GM12878 (cell line): ENCODE data around the gene TGIF2. TPM values are rescaled to one million over a fixed set of nuclear protein-coding genes. Genes with fewer than 3 reads are reported as not detected.
"Not testable (repeated sequence)": the region's sequence is repeated elsewhere in the genome, so short reads cannot be mapped to it uniquely, and the experiment has no call there.

Experiments
- ATAC-seq: fragments of 200-7000 bp; cut with Tn5 transposase; 3 replicates; pipeline ENCODE4 v1.9.1; 2020; ENCODE audit warnings: mild to moderate bottlenecking, moderate library complexity
- BruUV-seq: library from RNA; stranded (reverse); fragments of 400-500 nt; replicated peaks from 2 replicates; lab custom pipeline; 2021; lab: Mats Ljungman, UMichigan
- CTCF ChIA-PET: fragments of 300-600 bp; sonication (Branson Sonifier 250); formaldehyde crosslinking; extraction: SDS; loops from one replicate; lab custom pipeline; 2021; ENCODE audit warnings: inconsistent platforms; lab: Yijun Ruan, JAX
- POLR2A ChIA-PET: fragments of 350-600 bp; formaldehyde crosslinking; extraction: SDS; loops from one replicate; lab custom pipeline; 2021; ENCODE audit warnings: inconsistent platforms; lab: Charles Lee
- RAD21 ChIA-PET: fragments of 300-600 bp; sonication (Branson Sonifier 250); formaldehyde crosslinking; loops from one replicate; lab custom pipeline; 2023; ENCODE audit warnings: antibody characterized with exemption; ENCODE audit not compliant: unreplicated experiment; lab: Charles Lee
- SMC1A ChIA-PET: fragments of 300-600 bp; sonication (Branson Sonifier 250); formaldehyde crosslinking; loops from one replicate; lab custom pipeline; 2023; ENCODE audit not compliant: unreplicated experiment, uncharacterized antibody; lab: Charles Lee
- DNase-seq: peaks from one replicate; pipeline ENCODE4 v3.0.0-alpha.2; 2011; ENCODE audit warnings: low read depth, low spot score
- FAIRE-seq: peaks from 3 replicates; lab custom pipeline; 2011; peaks lifted over from hg19 to GRCh38; lab: Jason Lieb, UNC
- H2AFZ ChIP-seq: 2 replicates; pipeline ENCODE4 v1.6.0; 2011; ENCODE audit warnings: low read depth, low read length, control low read depth; ENCODE audit not compliant: control insufficient read depth
- H3K27ac ChIP-seq: 2 replicates; pipeline ENCODE4 v1.5.1; 2011; ENCODE audit warnings: control low read depth; ENCODE audit not compliant: control insufficient read depth, insufficient read depth
- H3K27me3 ChIP-seq, 2 experiments: replicated peaks in 1 of 2; 2 replicates each; pipeline versions ENCODE4 v1.6.0 to v1.6.1; 2011; ENCODE audit warnings: low read length in 1 of 2; ENCODE audit not compliant: control insufficient read depth in 2 of 2, insufficient read depth in 2 of 2
- H3K36me3 ChIP-seq, 2 experiments: 2 replicates each; pipeline ENCODE4 v1.5.1; 2011; ENCODE audit warnings: low read length in 1 of 2; ENCODE audit not compliant: control insufficient read depth in 2 of 2, insufficient read depth in 2 of 2
- H3K4me1 ChIP-seq: 2 replicates; pipeline ENCODE4 v1.6.1; 2011; ENCODE audit warnings: mild to moderate bottlenecking, low read length, moderate library complexity, mixed read lengths; ENCODE audit not compliant: control insufficient read depth, insufficient read depth
- H3K4me2 ChIP-seq: 2 replicates; pipeline ENCODE4 v1.6.0; 2011; ENCODE audit warnings: control low read depth; ENCODE audit not compliant: control insufficient read depth, insufficient read depth
- H3K4me3 ChIP-seq: fragments of 200-600 bp; sonication (generic); 2 replicates; pipeline ENCODE4 v1.5.1; 2016
- H3K79me2 ChIP-seq: 2 replicates; pipeline ENCODE4 v1.6.0; 2011; ENCODE audit warnings: low read length; ENCODE audit not compliant: control insufficient read depth, insufficient read depth
- H3K9ac ChIP-seq: 2 replicates; pipeline ENCODE4 v1.8.0; 2011; ENCODE audit warnings: low read length, control low read depth, mixed read lengths; ENCODE audit not compliant: control insufficient read depth, insufficient read depth
- H3K9me3 ChIP-seq: replicated peaks from 3 replicates; pipeline ENCODE4 v1.5.1; 2011; ENCODE audit warnings: mild to moderate bottlenecking, low read length; ENCODE audit not compliant: control insufficient read depth, insufficient read depth
- H4K20me1 ChIP-seq: 2 replicates; pipeline ENCODE4 v1.6.0; 2011; ENCODE audit not compliant: control insufficient read depth, insufficient read depth
- ATF3 ChIP-seq: IDR thresholded peaks from 2 replicates; pipeline ENCODE4 v1.6.1; 2011; ENCODE audit warnings: low read depth, mild to moderate bottlenecking, low read length, moderate library complexity, borderline replicate concordance; ENCODE audit errors: extremely low read depth
- BCL3 ChIP-seq: IDR thresholded peaks from 2 replicates; pipeline ENCODE4 v1.6.1; 2011; ENCODE audit warnings: borderline replicate concordance, low read depth, mild to moderate bottlenecking, moderate library complexity, low read length; ENCODE audit not compliant: insufficient read depth, poor library complexity, severe bottlenecking
- CEBPB ChIP-seq, 2 experiments: fragments of 150-350 bp in 1 of 2; IDR thresholded peaks; 2 replicates each; pipeline ENCODE4 v1.6.1; 2012 to 2014; ENCODE audit warnings: low read depth in 2 of 2, low read length in 2 of 2, borderline replicate concordance in 1 of 2, inconsistent platforms in 1 of 2
- EGR1 ChIP-seq, 2 experiments: IDR thresholded peaks; 1 replicate in 1 of 2; 2 replicates in 1 of 2; pipeline ENCODE4 v1.6.1; 2011 to 2012; ENCODE audit warnings: low read depth in 2 of 2, low read length in 2 of 2, borderline replicate concordance in 1 of 2, mild to moderate bottlenecking in 1 of 2, moderate library complexity in 1 of 2
- ETV6 ChIP-seq, 2 experiments: fragments of 450-650 bp in 1 of 2; IDR thresholded peaks in 1 of 2; conservative IDR thresholded peaks in 1 of 2; 2 replicates each; pipeline ENCODE4 v1.6.1; 2014; ENCODE audit warnings: antibody characterized with exemption in 1 of 2, borderline replicate concordance in 1 of 2, low read depth in 1 of 2, mild to moderate bottlenecking in 1 of 2, moderate library complexity in 1 of 2
- NFIC ChIP-seq: IDR thresholded peaks from 2 replicates; pipeline ENCODE4 v1.6.1; 2012; ENCODE audit warnings: low read depth, mild to moderate bottlenecking, inconsistent platforms, low read length, moderate library complexity
- POLR2AphosphoS5 ChIP-seq: IDR thresholded peaks from 2 replicates; pipeline ENCODE4 v1.6.1; 2011; ENCODE audit warnings: mild to moderate bottlenecking, low read length, inconsistent platforms
- SP1 ChIP-seq: IDR thresholded peaks from one replicate; pipeline ENCODE4 v1.6.1; 2011; ENCODE audit warnings: low read depth, low read length
- SUZ12 ChIP-seq: fragments of 200-600 bp; sonication (generic); IDR thresholded peaks from one replicate; pipeline ENCODE4 v1.6.1; 2018; ENCODE audit warnings: antibody characterized with exemption, mild to moderate bottlenecking; ENCODE audit not compliant: unreplicated experiment
- ZNF24 ChIP-seq: fragments of 450-650 bp; IDR thresholded peaks from 2 replicates; pipeline ENCODE4 v1.6.1; 2017; ENCODE audit warnings: antibody characterized with exemption, mild to moderate bottlenecking
- WGBS: methylation state at CpG from one replicate; pipeline ENCODE4 v1.1.6; 2016; ENCODE audit warnings: low lambda C conversion rate; ENCODE audit not compliant: insufficient replicate concordance, insufficient coverage; ENCODE audit errors: missing lambda C conversion rate; 5-methylcytosine and 5-hydroxymethylcytosine counted together
- in situ Hi-C: fragments of 300-500 bp; cut with MboI; formaldehyde crosslinking; loops from 9 replicates; pipeline ENCODE4 v1.14.3; 2018; ENCODE audit warnings: mixed read lengths
- intact Hi-C: fragments of 100-400 bp; cut with micrococcal nuclease; formaldehyde crosslinking; loops from one replicate; pipeline ENCODE4 v1.14.2; 2022; ENCODE audit not compliant: unreplicated experiment
- polyA plus RNA-seq, 11 experiments: library from polyadenylated mRNA; depleted of rRNA in 4 of 11; unstranded in 6 of 11; stranded (reverse) in 5 of 11; fragments of >200 nt; fragmentation: Nextera tagmentation in 4 of 11; fragmentation: Illumina TruSeq in 1 of 11; extraction: Ambion mirVana in 4 of 11; extraction: Trizol in 1 of 11; gene quantifications; 1 replicate in 1 of 11; 2 replicates in 10 of 11; pipeline versions ENCODE4 v1.2.1 to v1.2.3, GENCODE V29; 2011 to 2016; ENCODE audit warnings: inconsistent platforms in 2 of 11, missing spikeins in 2 of 11, low read depth in 1 of 11
- total RNA-seq, 4 experiments: library from RNA; depleted of rRNA in 3 of 4; stranded (reverse); fragments of >200 nt in 3 of 4; fragmentation: Illumina TruSeq in 1 of 4; extraction: Trizol in 1 of 4; gene quantifications; 2 replicates each; pipeline versions ENCODE4 v1.2.1 to v1.2.3, GENCODE V29; 2013 to 2021

The TGIF2 gene
- total and polyA plus RNA-seq, 10 of the 15 experiments (the other 5 are each of a cell fraction or from before 2014, with no cell fraction given) = 13.1 to 47.1 (median 36.6) TPM

GRCh38 chr20:36638876-36639400, 65.5 kb downstream of the TGIF2 start:
- RAD21 ChIA-PET = interaction anchor here (0.6 kb wide), 1 partner anchor 246 kb away, joined by 4 read pairs; no protein-coding TSS in a partner anchor
- FAIRE-seq, H4K20me1 ChIP-seq, H3K9ac ChIP-seq, in situ Hi-C loops, CTCF ChIA-PET, H3K4me3 ChIP-seq, H3K9me3 ChIP-seq, SMC1A ChIA-PET, H3K27me3 ChIP-seq, POLR2A ChIA-PET, DNase-seq, BruUV-seq, H3K79me2 ChIP-seq, ATAC-seq, H2AFZ ChIP-seq, H3K36me3 ChIP-seq, intact Hi-C loops, H3K4me1 ChIP-seq, H3K27ac ChIP-seq, H3K4me2 ChIP-seq: not testable (repeated sequence)
- 82% methylated on average over 12 of the region's 12 CpGs for WGBS

GRCh38 chr20:36641506-36641843, 68.1 kb downstream of the TGIF2 start:
- no peaks in the 10 kb centered on the region for H3K9me3 ChIP-seq
- H3K27me3 ChIP-seq = no peaks in the 10 kb centered on the region
- peaks cover 16% of the 10 kb centered on the region for H3K4me1 ChIP-seq
- H3K79me2 ChIP-seq = no peaks in the 10 kb centered on the region
- no peak for DNase-seq
- BruUV-seq = no TSS peak
- no peaks in the 10 kb centered on the region for H4K20me1 ChIP-seq
- no peak overlapping the region for H3K27ac ChIP-seq
- in situ Hi-C loops = no loop called here
- no peak overlapping the region for H3K4me3 ChIP-seq
- no peak overlapping the region for H3K9ac ChIP-seq
- WGBS = 78% methylated on average over 3 of the region's 3 CpGs
- TF ChIP-seq SP1 = no peak
- TF ChIP-seq CEBPB (IDR thresholded peaks at IDR 0.05; ENCODE audit: borderline replicate concordance in 1 of 2, low read depth in 2 of 2, low read length in 2 of 2) = no peak
- TF ChIP-seq ATF3 = no peak
- no peak for TF ChIP-seq EGR1 (IDR thresholded peaks at IDR 0.05; ENCODE audit: borderline replicate concordance in 1 of 2, low read depth in 2 of 2, low read length in 2 of 2)
- TF ChIP-seq SUZ12 = no peak
- no peak for TF ChIP-seq ZNF24
- no peak for TF ChIP-seq POLR2AphosphoS5
- TF ChIP-seq ETV6 (conservative IDR thresholded peaks at IDR 0.05 in 1 of 2, IDR thresholded peaks at IDR 0.05 in 1 of 2; ENCODE audit: borderline replicate concordance in 1 of 2, low read depth in 1 of 2) = no peak
- TF ChIP-seq BCL3 = no peak
- no peak for TF ChIP-seq NFIC
- TF ChIP-seq, all 136 proteins: peak for 0
- ChIA-PET CTCF (no interaction called here), POLR2A (interaction anchor here (0.5 kb wide), 1 partner anchor 402 kb away, joined by 6 read pairs; no protein-coding TSS in a partner anchor), RAD21 (interaction anchor here (0.6 kb wide), 1 partner anchor 111 kb away, joined by 3 read pairs; no protein-coding TSS in a partner anchor), SMC1A (no interaction called here)
- intact Hi-C loops = no loop called here
- H3K36me3 ChIP-seq = no peaks in the 10 kb centered on the region
- no peak for ATAC-seq
- FAIRE-seq = no peak
- H2AFZ ChIP-seq = no peak overlapping the region
- no peak overlapping the region for H3K4me2 ChIP-seq
